Uterus (tissue), 2 donors: Measurements from ENCODE around the gene KDM4C.

Experiments used
- POLR2A ChIP-seq, 2 donors: fragments of 450-650 bp; IDR thresholded peaks; one replicate each; pipeline ENCODE4 v1.6.1; 2016; ENCODE audit warnings: antibody characterized with exemption in 2 of 2, mild to moderate bottlenecking in 1 of 2, moderate library complexity in 1 of 2
- TF ChIP-seq, protein P1 (sequence below), 4 experiments: fragments of 200-600 bp in 2 of 4; fragments of 450-650 bp in 2 of 4; sonication (generic) in 2 of 4; IDR thresholded peaks; one replicate each; pipeline ENCODE4 v1.5.1; 2016 to 2019; ENCODE audit warnings: antibody characterized with exemption in 4 of 4, mild to moderate bottlenecking in 2 of 4, moderate library complexity in 1 of 4

DNA sequence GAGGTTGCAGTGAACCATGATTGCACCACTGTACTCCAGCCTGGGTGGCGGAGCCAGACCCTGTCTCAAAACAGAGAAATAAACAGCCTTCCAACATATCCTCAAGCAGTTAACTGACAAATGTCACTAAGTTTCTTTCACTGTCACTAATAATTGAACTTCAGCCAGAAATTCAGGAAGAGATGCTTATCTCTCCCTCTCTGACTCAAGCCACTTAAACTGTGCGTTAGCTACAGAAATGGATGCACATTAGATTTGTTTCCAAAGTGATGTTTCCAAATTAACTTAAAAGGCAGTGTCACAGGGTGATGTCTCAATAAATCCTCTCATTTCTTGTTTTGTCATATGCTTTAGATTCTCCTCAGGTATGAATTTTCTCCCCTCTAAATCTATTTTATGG lies 164.9 kb downstream of the KDM4C start:
- TF ChIP-seq, protein P1, sequence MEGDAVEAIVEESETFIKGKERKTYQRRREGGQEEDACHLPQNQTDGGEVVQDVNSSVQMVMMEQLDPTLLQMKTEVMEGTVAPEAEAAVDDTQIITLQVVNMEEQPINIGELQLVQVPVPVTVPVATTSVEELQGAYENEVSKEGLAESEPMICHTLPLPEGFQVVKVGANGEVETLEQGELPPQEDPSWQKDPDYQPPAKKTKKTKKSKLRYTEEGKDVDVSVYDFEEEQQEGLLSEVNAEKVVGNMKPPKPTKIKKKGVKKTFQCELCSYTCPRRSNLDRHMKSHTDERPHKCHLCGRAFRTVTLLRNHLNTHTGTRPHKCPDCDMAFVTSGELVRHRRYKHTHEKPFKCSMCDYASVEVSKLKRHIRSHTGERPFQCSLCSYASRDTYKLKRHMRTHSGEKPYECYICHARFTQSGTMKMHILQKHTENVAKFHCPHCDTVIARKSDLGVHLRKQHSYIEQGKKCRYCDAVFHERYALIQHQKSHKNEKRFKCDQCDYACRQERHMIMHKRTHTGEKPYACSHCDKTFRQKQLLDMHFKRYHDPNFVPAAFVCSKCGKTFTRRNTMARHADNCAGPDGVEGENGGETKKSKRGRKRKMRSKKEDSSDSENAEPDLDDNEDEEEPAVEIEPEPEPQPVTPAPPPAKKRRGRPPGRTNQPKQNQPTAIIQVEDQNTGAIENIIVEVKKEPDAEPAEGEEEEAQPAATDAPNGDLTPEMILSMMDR (IDR thresholded peaks at IDR 0.05): no peak
- no peak for TF ChIP-seq POLR2A (IDR thresholded peaks at IDR 0.05)
